Activated naive CD8-positive, alpha-beta T cell treated with anti-CD3 and anti-CD28 coated beads for 36 hours (primary cell): ENCODE data around the gene CDC34. TPM values are rescaled to one million over a fixed set of nuclear protein-coding genes. Genes with fewer than 3 reads are reported as not detected.

Experiments
- DNase-seq: peaks from one replicate; pipeline ENCODE4 v3.0.0; 2021
- H3K27ac Mint-ChIP-seq: one replicate; pipeline ENCODE4 v1.8.0; 2022; ENCODE audit warnings: mild to moderate bottlenecking, moderate library complexity, mixed read lengths
- H3K27me3 Mint-ChIP-seq: one replicate; pipeline ENCODE4 v1.8.0; 2022; ENCODE audit warnings: mild to moderate bottlenecking, mixed read lengths
- H3K36me3 Mint-ChIP-seq: one replicate; pipeline ENCODE4 v1.8.0; 2021; ENCODE audit warnings: mild to moderate bottlenecking, mixed read lengths
- H3K4me1 Mint-ChIP-seq: one replicate; pipeline ENCODE4 v1.8.0; 2021; ENCODE audit warnings: mixed read lengths
- H3K4me3 Mint-ChIP-seq: one replicate; pipeline ENCODE4 v1.8.0; 2022; ENCODE audit warnings: mild to moderate bottlenecking, moderate library complexity, mixed read lengths
- H3K9me3 Mint-ChIP-seq: one replicate; pipeline ENCODE4 v1.8.0; 2022; ENCODE audit warnings: mixed read lengths
- total RNA-seq, 2 experiments: library from RNA; stranded (reverse); gene quantifications; one replicate each; pipeline ENCODE4 v1.2.3, GENCODE V29; 2021

The CDC34 gene
- total RNA-seq, 2 experiments from 2014 or later = 46.5 to 48.8 TPM

DNA sequence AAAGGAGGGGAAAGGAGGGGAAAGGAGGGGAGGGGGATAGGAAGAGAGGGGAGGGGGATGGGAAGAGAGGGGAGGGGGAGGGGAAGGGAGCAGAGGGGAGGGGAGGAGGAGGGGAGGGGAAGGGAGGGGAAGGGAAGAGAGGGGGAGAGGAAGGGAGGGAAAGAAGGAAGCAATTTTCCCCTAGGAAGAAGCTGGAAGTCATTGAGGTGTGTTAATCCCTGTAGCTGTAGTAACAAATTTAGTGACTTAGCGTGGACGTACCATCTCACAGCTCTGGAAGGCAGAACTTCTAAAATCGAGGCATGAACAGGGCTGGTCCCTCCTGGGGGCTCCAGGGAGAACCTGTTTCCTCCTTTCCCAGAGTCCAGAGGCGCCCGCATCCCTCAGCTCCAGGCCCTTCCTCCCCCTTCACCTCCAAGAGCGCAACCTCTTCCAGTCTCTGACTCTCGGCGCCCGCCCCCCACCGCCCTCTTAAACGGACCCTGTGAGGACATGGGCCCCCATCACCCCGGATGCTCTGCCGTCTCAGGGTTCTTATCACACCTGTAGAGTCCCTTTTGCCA is 5.6 kb upstream of the CDC34 start:
- no peak for DNase-seq
- Mint-ChIP-seq H3K27me3 (peaks cover 14% of the 10 kb centered on the region), H3K9me3 (no peaks in the 10 kb centered on the region), H3K4me1 (peaks cover 3% of the 10 kb centered on the region), H3K36me3 (no peaks in the 10 kb centered on the region), H3K27ac (no peak overlapping the region), H3K4me3 (no peak overlapping the region)

- Mint-ChIP-seq H3K9me3 (no peaks in the 10 kb centered on the region), H3K4me3 (peak overlapping the region; percentile 81), H3K27ac (peak overlapping the region; percentile 85), H3K36me3 (no peaks in the 10 kb centered on the region), H3K27me3 (peaks cover 11% of the 10 kb centered on the region), H3K4me1 (peaks cover 18% of the 10 kb centered on the region)
- DNase-seq = no peak
Observed at GRCh38 chr19:530134-531008, 1.2 kb upstream of the CDC34 start.

DNA sequence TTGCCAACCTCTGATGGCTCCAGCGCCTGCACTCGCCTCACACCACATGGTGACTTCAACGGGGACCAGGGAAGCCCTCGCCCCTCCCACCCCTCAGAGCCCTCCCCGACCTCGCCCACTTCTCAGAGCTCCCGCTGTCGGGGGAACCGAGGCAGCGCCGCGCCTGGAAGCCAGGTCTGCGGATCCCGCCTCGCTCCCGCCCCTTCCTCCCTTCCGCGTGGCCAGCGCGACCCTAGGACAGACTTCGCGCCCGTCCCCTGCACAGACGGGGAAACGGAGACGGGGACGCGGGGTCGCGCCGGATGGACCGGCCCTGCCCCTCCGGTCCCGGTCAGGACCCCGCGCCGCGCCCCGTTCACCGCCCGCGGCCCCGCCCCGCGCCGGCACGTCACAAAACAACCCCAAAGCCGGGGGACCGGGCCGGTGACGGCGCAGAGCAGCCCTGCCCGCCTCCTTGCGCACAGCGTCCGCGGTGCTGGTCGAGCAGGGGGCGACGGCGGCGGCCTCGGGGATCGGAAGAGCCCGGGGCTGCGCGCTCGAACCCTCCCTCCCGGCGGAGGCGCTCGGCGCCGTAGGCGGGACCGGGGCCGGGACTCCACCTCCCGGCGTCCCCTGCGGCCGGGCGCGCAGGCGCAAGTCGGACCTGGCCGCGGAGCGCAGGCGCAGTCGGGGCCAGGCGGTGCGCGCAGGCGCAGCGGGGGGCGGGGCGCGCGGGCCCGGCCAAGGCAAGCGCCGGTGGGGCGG is 379 bp upstream of the CDC34 start:
- Mint-ChIP-seq H3K36me3 (no peaks in the 10 kb centered on the region), H3K27me3 (peaks cover 5% of the 10 kb centered on the region), H3K27ac (peak overlapping the region; percentile 85), H3K9me3 (no peaks in the 10 kb centered on the region), H3K4me1 (peaks cover 16% of the 10 kb centered on the region), H3K4me3 (peak overlapping the region; percentile 81)
- DNase-seq = peak; percentile 98

GRCh38 chr19:532561-533363 is 1.2 kb downstream of the CDC34 start:
- peak; percentile 44 for DNase-seq
- Mint-ChIP-seq H3K36me3 (no peaks in the 10 kb centered on the region), H3K9me3 (no peaks in the 10 kb centered on the region), H3K4me3 (peak overlapping the region; percentile 87), H3K27me3 (no peaks in the 10 kb centered on the region), H3K27ac (peak overlapping the region; percentile 79), H3K4me1 (peaks cover 16% of the 10 kb centered on the region)

DNA sequence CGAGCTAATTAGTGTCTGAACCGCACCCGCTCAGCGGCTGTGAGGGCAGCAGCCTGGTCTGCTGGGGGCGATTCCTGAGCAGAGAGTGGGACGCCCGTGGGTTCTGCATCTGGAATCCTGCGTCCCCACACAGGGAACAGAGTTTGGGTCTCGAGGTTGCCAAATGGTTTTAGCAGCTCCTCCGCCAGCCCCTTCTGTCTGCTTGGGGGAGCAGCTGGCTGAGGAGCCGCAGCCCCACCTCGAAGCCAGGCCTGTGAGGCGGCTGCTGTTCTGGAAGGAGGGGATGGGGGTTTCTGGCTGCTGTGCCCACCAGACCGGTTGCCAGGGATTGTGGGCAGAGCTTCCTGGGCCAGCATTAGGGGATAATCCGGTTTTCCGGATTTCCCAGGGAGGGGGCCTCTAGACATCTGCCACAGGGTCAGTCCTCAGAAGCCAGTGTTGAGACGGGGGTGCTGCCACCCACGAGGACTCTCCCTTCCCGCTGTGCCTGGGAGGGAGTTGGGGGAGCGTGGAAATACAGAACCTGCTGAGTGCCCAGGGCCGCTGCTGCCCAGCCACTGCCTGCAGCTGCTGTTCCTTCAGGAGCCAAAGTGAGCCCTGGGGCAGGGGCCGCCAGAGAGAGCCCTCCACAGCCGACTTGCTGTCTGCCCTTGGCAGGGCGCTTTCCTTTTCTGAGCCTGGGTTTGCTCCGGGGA is 2.0 kb downstream of the CDC34 start:
- H3K27me3 Mint-ChIP-seq = no peaks in the 10 kb centered on the region

GRCh38 chr19:534088-534487 is 2.5 kb downstream of the CDC34 start:
- Mint-ChIP-seq H3K4me3 (no peak overlapping the region), H3K36me3 (no peaks in the 10 kb centered on the region), H3K9me3 (no peaks in the 10 kb centered on the region), H3K4me1 (peaks cover 16% of the 10 kb centered on the region), H3K27ac (no peak overlapping the region), H3K27me3 (no peaks in the 10 kb centered on the region)
- no peak for DNase-seq

More for the DNA sequence above, 2.0 kb downstream of the CDC34 start:
- H3K4me3 Mint-ChIP-seq = peak overlapping the region; percentile 87
- no peaks in the 10 kb centered on the region for H3K9me3 Mint-ChIP-seq
- H3K4me1 Mint-ChIP-seq = peaks cover 16% of the 10 kb centered on the region
- no peaks in the 10 kb centered on the region for H3K36me3 Mint-ChIP-seq
- no peak for DNase-seq
- H3K27ac Mint-ChIP-seq = no peak overlapping the region

- no peak for DNase-seq
- no peaks in the 10 kb centered on the region for H3K36me3 Mint-ChIP-seq
- H3K4me3 Mint-ChIP-seq = peak overlapping the region; percentile 7
- no peaks in the 10 kb centered on the region for H3K27me3 Mint-ChIP-seq
- H3K27ac Mint-ChIP-seq = no peak overlapping the region
- no peaks in the 10 kb centered on the region for H3K9me3 Mint-ChIP-seq
- peaks cover 16% of the 10 kb centered on the region for H3K4me1 Mint-ChIP-seq
Observed at GRCh38 chr19:535017-535835, 3.7 kb downstream of the CDC34 start.

GRCh38 chr19:536031-536880 is 4.7 kb downstream of the CDC34 start:
- Mint-ChIP-seq H3K9me3 (no peaks in the 10 kb centered on the region), H3K4me3 (no peak overlapping the region), H3K27me3 (no peaks in the 10 kb centered on the region), H3K27ac (no peak overlapping the region), H3K4me1 (peaks cover 16% of the 10 kb centered on the region), H3K36me3 (no peaks in the 10 kb centered on the region)
- DNase-seq = no peak

DNA sequence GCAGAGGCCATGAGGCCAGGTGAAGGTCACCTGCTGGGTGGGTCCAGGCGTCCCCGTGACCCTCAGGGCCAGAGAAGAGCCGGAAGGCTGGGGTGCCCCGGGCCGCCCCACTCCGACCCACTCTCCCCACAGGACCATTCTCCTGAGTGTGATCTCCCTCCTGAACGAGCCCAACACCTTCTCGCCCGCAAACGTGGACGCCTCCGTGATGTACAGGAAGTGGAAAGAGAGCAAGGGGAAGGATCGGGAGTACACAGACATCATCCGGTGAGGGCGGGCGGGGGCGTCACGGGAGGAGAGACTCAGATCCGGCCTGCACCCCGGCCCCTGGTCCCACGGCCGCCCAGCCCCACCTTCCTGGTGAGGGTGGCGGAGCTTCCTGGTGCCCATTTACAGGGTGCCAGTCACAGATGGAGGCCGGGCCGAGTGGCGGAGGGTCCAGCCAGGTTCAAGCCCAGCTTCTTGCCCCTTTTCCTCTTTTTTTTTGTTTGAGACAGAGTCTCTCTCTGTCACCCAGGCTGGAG is 5.4 kb downstream of the CDC34 start:
- DNase-seq = no peak
- Mint-ChIP-seq H3K4me1 (peaks cover 16% of the 10 kb centered on the region), H3K9me3 (no peaks in the 10 kb centered on the region), H3K36me3 (no peaks in the 10 kb centered on the region), H3K4me3 (no peak overlapping the region), H3K27me3 (no peaks in the 10 kb centered on the region), H3K27ac (no peak overlapping the region)

GRCh38 chr19:538641-539428 is 7.3 kb downstream of the CDC34 start:
- H3K4me1 Mint-ChIP-seq = peaks cover 13% of the 10 kb centered on the region
- H3K9me3 Mint-ChIP-seq = no peaks in the 10 kb centered on the region
- no peaks in the 10 kb centered on the region for H3K36me3 Mint-ChIP-seq
- DNase-seq = no peak
- H3K27me3 Mint-ChIP-seq = no peaks in the 10 kb centered on the region
- no peak overlapping the region for H3K27ac Mint-ChIP-seq
- no peak overlapping the region for H3K4me3 Mint-ChIP-seq

GRCh38 chr19:539429-540030 is 8.0 kb downstream of the CDC34 start:
- peaks cover 8% of the 10 kb centered on the region for H3K4me1 Mint-ChIP-seq

More at GRCh38 chr19:539429-540030, 8.0 kb downstream of the CDC34 start:
- no peak for DNase-seq
- Mint-ChIP-seq H3K4me3 (no peak overlapping the region), H3K27ac (no peak overlapping the region), H3K9me3 (no peaks in the 10 kb centered on the region), H3K36me3 (no peaks in the 10 kb centered on the region), H3K27me3 (no peaks in the 10 kb centered on the region)
